ENCODE results near the gene RNF26. TPM values are rescaled to one million over a fixed set of nuclear protein-coding genes. Genes with fewer than 3 reads are reported as not detected.
A peak's percentile ranks its signal among the peaks of the same experiment; 100 is the strongest.

Gene RNF26
- total RNA-seq, result 37.9 and 40.1 TPM in 2 replicates
- 41.6 and 43.8 TPM in 2 replicates for polyA plus RNA-seq
- polyA plus RNA-seq (2011; cell fraction: cytosol; rRNA removed), result 35.5 and 38.1 TPM in 2 replicates
- 15.7 and 17.7 TPM in 2 replicates for polyA plus RNA-seq (2011; cell fraction: nucleus; rRNA removed)
- 29.3 and 37.9 TPM in 2 replicates for polyA plus RNA-seq (2012)
- 44.3 and 46.7 TPM in 2 replicates for polyA minus RNA-seq
- polyA minus RNA-seq (2011; cell fraction: cytosol; rRNA and poly(A)+ RNA removed), result 31.6 TPM
- polyA minus RNA-seq (2011; cell fraction: nucleus; rRNA and poly(A)+ RNA removed), result 16.9 and 20.4 TPM in 2 replicates
- Bru-seq, nascent RNA, result percentile 69 among the genes with signal in this experiment
- percentile 93 among the genes with signal in this experiment for BruChase-seq, experiment 1, labeled RNA remaining after a 6-hour chase
- BruChase-seq, experiment 2, labeled RNA remaining after a 2-hour chase, result percentile 93 among the genes with signal in this experiment
- long read RNA-seq, transcript RNF26-201 (1 exons, 2,787 nt), result major isoform, 167 of 167 reads
- long read RNA-seq, partial matches to known transcripts, result 0 of 167 reads
- long read RNA-seq, other reads (novel, unspliced or antisense), result 0 of 167 reads

GRCh38 chr11:119334174-119334930, at the start of gene RNF26:
Gene RNF26 (plus strand): TSS chr11:119334527. CDS start chr11:119335123, 596 bp downstream.
- DNase-seq (ENCODE audit: low read depth, low spot score) (peak; percentile 97), FAIRE-seq (peak; percentile 100)
- no peak for TF ChIP-seq MAX (IDR thresholded peaks at IDR 0.05; ENCODE audit: insufficient read depth, insufficient read length)
- TF ChIP-seq FOS (IDR thresholded peaks at IDR 0.05; ENCODE audit: borderline replicate concordance, insufficient read depth, low read length), result no peak
- peak; percentile 71 for TF ChIP-seq POLR2A (IDR thresholded peaks at IDR 0.05; ENCODE audit: low read depth, low read length)
- TF ChIP-seq POLR2AphosphoS5 (IDR thresholded peaks at IDR 0.05; ENCODE audit: insufficient read depth, low read depth, low read length), result peak; percentile 71
- peak within 1 kb of the TSS; percentile 54 to 78 (median 77) for H3K4me3 ChIP-seq (replicated peaks in 1 of 3; ENCODE audit: insufficient read depth in 1 of 3, low read depth in 1 of 3, low read length in 3 of 3)
- H3K79me2 ChIP-seq (ENCODE audit: control insufficient read depth, insufficient read depth, low read length), result peaks cover 23% of the 10 kb centered on the region
- no peaks in the 10 kb centered on the region for H3K9me1 ChIP-seq (replicated peaks; ENCODE audit: control insufficient read depth, extremely low read depth, insufficient read depth, low read length)
- H3K9me3 ChIP-seq (replicated peaks; ENCODE audit: control insufficient read depth, insufficient read depth, low read length), result no peaks in the 10 kb centered on the region
- H2AFZ ChIP-seq (ENCODE audit: low read depth, low read length), result peak within 1 kb of the TSS; percentile 86
- H3K9ac ChIP-seq (replicated peaks; ENCODE audit: extremely low read depth, insufficient read depth, low read length), result peak within 1 kb of the TSS; percentile 75
- H3K27me3 ChIP-seq (ENCODE audit: control insufficient read depth in 2 of 2, insufficient read depth in 2 of 2, low read length in 2 of 2), result peaks cover 0 to 2% of the 10 kb centered on the region in 2 experiments
- ChIA-PET POLR2A (no interaction called here), CTCF (interaction anchor here (0.9 to 2.3 kb wide), 3 partner anchors 11 to 26 kb away, joined by 3 to 17 read pairs (median 3); no protein-coding TSS in a partner anchor)
- peaks cover 34% of the 10 kb centered on the region for H3K4me1 ChIP-seq (ENCODE audit: control insufficient read depth, extremely low read depth, insufficient read depth, low read length)
- BruUV-seq (replicated peaks), result TSS peak; percentile 55
- H4K20me1 ChIP-seq (replicated peaks; ENCODE audit: control insufficient read depth, extremely low read depth, insufficient read depth, low read length), result no peaks in the 10 kb centered on the region
- intact Hi-C loops (cut with micrococcal nuclease) (loop anchor here (1.0 kb wide), 2 partner anchors 13 to 239 kb away; a partner anchor contains a TSS), dilution Hi-C loops (cut with MboI; ENCODE audit: extremely low pct_ligation_motif_present, low sequenced_read_pairs) (no loop called here)
- peaks cover 0 to 2% of the 10 kb centered on the region in 2 experiments for H3K36me3 ChIP-seq (ENCODE audit: control insufficient read depth in 2 of 2, extremely low read depth in 1 of 2, insufficient read depth in 2 of 2, low read length in 2 of 2)
- H3K4me2 ChIP-seq (ENCODE audit: insufficient read depth, low read length), result peak within 1 kb of the TSS; percentile 86
- H3K27ac ChIP-seq (ENCODE audit: insufficient read depth, low read depth, low read length), result peak within 1 kb of the TSS; percentile 34
